Activated naive CD8-positive, alpha-beta T cell treated with anti-CD3 and anti-CD28 coated beads, Interleukin-2, amount 10 ng/mL, durations not matched to agents 7 days and 5 days (primary cell): Measurements from ENCODE around the gene POLDIP3. TPM values are rescaled to one million over a fixed set of nuclear protein-coding genes. Genes with fewer than 3 reads are reported as not detected.
A peak's percentile ranks its signal among the peaks of the same experiment; 100 is the strongest.
"Not testable (repeated sequence)": the region's sequence is repeated elsewhere in the genome, so short reads cannot be mapped to it uniquely, and the experiment has no call there.

Experiments used
- ATAC-seq: fragments of 150-1000 bp; cut with Tn5 transposase; one replicate; pipeline ENCODE4 v1.10.0; 2021; ENCODE audit warnings: low read depth, moderate library complexity
- POLR2A ChIA-PET: fragments of 350-600 bp; sonication (Branson Sonifier 250); formaldehyde crosslinking; loops from one replicate; lab custom pipeline; 2021; ENCODE audit warnings: antibody characterized with exemption; lab: Charles Lee
- DNase-seq: peaks from one replicate; pipeline ENCODE4 v3.0.0; 2021
- H3K27ac Mint-ChIP-seq: one replicate; pipeline ENCODE4 v1.8.0; 2022; ENCODE audit warnings: mild to moderate bottlenecking, mixed read lengths
- H3K27me3 Mint-ChIP-seq: one replicate; pipeline ENCODE4 v1.8.0; 2022; ENCODE audit warnings: mild to moderate bottlenecking, moderate library complexity, mixed read lengths
- H3K36me3 Mint-ChIP-seq: one replicate; pipeline ENCODE4 v1.8.0; 2021; ENCODE audit warnings: mild to moderate bottlenecking, mixed read lengths
- H3K4me1 Mint-ChIP-seq: one replicate; pipeline ENCODE4 v1.8.0; 2021; ENCODE audit warnings: mixed read lengths
- H3K4me3 Mint-ChIP-seq: one replicate; pipeline ENCODE4 v1.8.0; 2022; ENCODE audit warnings: mild to moderate bottlenecking, moderate library complexity, mixed read lengths
- H3K9me3 Mint-ChIP-seq: one replicate; pipeline ENCODE4 v1.8.0; 2021; ENCODE audit warnings: mixed read lengths
- total RNA-seq, 2 experiments: library from RNA; stranded (reverse); gene quantifications; one replicate each; pipeline ENCODE4 v1.2.3, GENCODE V29; 2021

POLDIP3 gene
- total RNA-seq, 2 experiments from 2014 or later: 84.7 to 86.0 TPM

- not testable (repeated sequence) for H3K27me3 Mint-ChIP-seq, H3K4me3 Mint-ChIP-seq, H3K27ac Mint-ChIP-seq, H3K9me3 Mint-ChIP-seq, H3K36me3 Mint-ChIP-seq, DNase-seq, H3K4me1 Mint-ChIP-seq, ATAC-seq
- POLR2A ChIA-PET: interaction anchor here (0.7 to 0.8 kb wide), 3 partner anchors 14 to 106 kb away, joined by 3 to 5 read pairs (median 3); no protein-coding TSS in a partner anchor
Observed at GRCh38 chr22:42567950-42568349, 46.7 kb downstream of the POLDIP3 start.

DNA sequence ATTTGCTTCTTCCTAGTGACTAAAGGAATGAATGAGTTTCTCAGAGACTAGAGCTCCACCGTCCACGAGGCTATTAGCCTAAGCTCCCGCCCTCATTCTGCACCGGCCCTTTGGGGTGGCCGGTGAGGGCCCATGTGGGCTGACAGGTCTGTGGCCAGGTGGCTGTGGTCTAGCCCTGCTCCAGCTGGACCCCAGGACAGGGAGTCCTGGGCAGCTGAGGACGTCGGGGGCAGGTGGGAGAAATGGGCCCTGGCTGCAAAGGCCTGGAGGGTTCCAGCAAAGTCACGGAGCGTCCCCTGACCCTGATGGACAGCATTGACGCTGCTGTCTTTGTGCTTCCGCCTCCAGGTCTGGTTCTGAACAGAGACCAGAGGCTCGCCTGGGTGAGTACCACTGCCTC, 48.7 kb downstream of the POLDIP3 start:
- no peaks in the 10 kb centered on the region for H3K27me3 Mint-ChIP-seq
- ATAC-seq (no peak), DNase-seq (no peak)
- no peak overlapping the region for H3K27ac Mint-ChIP-seq
- peaks cover 1% of the 10 kb centered on the region for H3K36me3 Mint-ChIP-seq
- no peak overlapping the region for H3K4me3 Mint-ChIP-seq
- no peaks in the 10 kb centered on the region for H3K9me3 Mint-ChIP-seq
- H3K4me1 Mint-ChIP-seq: peaks cover 5% of the 10 kb centered on the region
- POLR2A ChIA-PET: no interaction called here

- peaks cover 5% of the 10 kb centered on the region for H3K4me1 Mint-ChIP-seq
- POLR2A ChIA-PET: no interaction called here
- H3K36me3 Mint-ChIP-seq: peaks cover 1% of the 10 kb centered on the region
- no peak overlapping the region for H3K4me3 Mint-ChIP-seq
- DNase-seq (no peak), ATAC-seq (no peak)
- no peak overlapping the region for H3K27ac Mint-ChIP-seq
- no peaks in the 10 kb centered on the region for H3K9me3 Mint-ChIP-seq
- no peaks in the 10 kb centered on the region for H3K27me3 Mint-ChIP-seq
Observed at GRCh38 chr22:42564699-42565098, 50.0 kb downstream of the POLDIP3 start.

GRCh38 chr22:42563943-42564342, 50.7 kb downstream of the POLDIP3 start:
- not testable (repeated sequence) for H3K27ac Mint-ChIP-seq, H3K27me3 Mint-ChIP-seq, DNase-seq, H3K4me1 Mint-ChIP-seq, H3K9me3 Mint-ChIP-seq, ATAC-seq, H3K4me3 Mint-ChIP-seq, H3K36me3 Mint-ChIP-seq
- POLR2A ChIA-PET: interaction anchor here (0.7 kb wide), 1 partner anchor 325 kb away, joined by 3 read pairs; no protein-coding TSS in a partner anchor

DNA sequence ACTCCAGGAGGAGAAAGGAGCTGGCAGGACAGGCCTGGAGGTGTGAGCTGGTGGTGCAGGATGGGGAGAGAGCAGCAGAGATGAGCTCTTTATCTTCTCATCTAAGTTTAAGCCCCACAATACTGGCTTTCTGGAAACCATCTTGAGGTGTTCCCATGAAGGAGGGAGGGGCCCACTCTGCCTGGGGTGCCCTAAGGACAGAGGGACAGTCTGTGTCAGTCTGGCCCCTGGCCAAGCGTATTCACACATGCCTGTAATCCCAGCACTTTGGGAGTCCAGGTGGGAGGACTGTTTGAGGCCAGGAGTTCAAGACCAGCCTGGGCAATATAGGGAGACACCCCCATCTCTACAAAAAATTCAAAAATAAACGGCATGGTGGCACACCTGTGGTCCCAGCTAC, 52.0 kb downstream of the POLDIP3 start:
- H3K9me3 Mint-ChIP-seq: no peaks in the 10 kb centered on the region
- ATAC-seq (no peak), DNase-seq (no peak)
- H3K4me3 Mint-ChIP-seq: no peak overlapping the region
- H3K27me3 Mint-ChIP-seq: no peaks in the 10 kb centered on the region
- peak overlapping the region; percentile 60 for H3K27ac Mint-ChIP-seq
- POLR2A ChIA-PET: interaction anchor here (0.7 to 2.0 kb wide), 3 partner anchors 19 to 838 kb away, joined by 4 to 7 read pairs (median 6); partner anchors contain the start of gene POLDIP3
- H3K36me3 Mint-ChIP-seq: peaks cover 1% of the 10 kb centered on the region
- H3K4me1 Mint-ChIP-seq: peaks cover 5% of the 10 kb centered on the region

GRCh38 chr22:42562279-42562678, 52.4 kb downstream of the POLDIP3 start:
- no peak for ATAC-seq
- H3K4me1 Mint-ChIP-seq: peaks cover 5% of the 10 kb centered on the region
- no peak overlapping the region for H3K4me3 Mint-ChIP-seq
- H3K27me3 Mint-ChIP-seq: no peaks in the 10 kb centered on the region
- H3K27ac Mint-ChIP-seq: peak overlapping the region; percentile 60
- H3K9me3 Mint-ChIP-seq: no peaks in the 10 kb centered on the region
- peaks cover 1% of the 10 kb centered on the region for H3K36me3 Mint-ChIP-seq
- POLR2A ChIA-PET: interaction anchor here (0.6 to 2.0 kb wide), 4 partner anchors 20 to 838 kb away, joined by 3 to 7 read pairs (median 5); partner anchors contain the start of gene POLDIP3
- no peak for DNase-seq

DNA sequence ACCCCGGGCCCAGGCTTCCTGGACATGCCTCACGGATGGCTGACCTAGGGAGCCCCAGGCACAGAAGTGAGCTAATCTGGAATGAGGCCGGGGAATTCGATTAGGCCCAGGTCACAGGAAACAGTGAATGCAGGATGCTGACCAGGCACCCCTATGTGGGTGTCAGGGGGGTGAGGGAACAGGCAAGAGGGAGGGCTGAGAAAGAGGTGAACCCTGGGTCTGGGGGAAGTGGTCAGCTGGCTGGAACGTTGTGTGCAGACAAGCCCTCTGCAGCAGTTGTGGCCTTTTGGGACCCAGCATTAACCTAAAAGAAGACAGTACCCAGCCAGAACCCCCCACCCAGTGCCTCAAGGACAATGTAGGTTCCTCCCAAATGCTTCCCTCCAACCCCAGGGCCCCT, 52.8 kb downstream of the POLDIP3 start:
- Mint-ChIP-seq H3K27ac (no peak overlapping the region), H3K27me3 (no peaks in the 10 kb centered on the region), H3K36me3 (peaks cover 1% of the 10 kb centered on the region), H3K4me3 (no peak overlapping the region), H3K9me3 (no peaks in the 10 kb centered on the region), H3K4me1 (peaks cover 5% of the 10 kb centered on the region)
- POLR2A ChIA-PET: interaction anchor here (0.6 to 2.0 kb wide), 3 partner anchors 20 to 56 kb away, joined by 3 to 7 read pairs (median 6); partner anchors contain the start of gene POLDIP3
- ATAC-seq (no peak), DNase-seq (no peak)

- peaks cover 5% of the 10 kb centered on the region for H3K4me1 Mint-ChIP-seq
- no peaks in the 10 kb centered on the region for H3K27me3 Mint-ChIP-seq
- H3K36me3 Mint-ChIP-seq: peaks cover 1% of the 10 kb centered on the region
- POLR2A ChIA-PET: interaction anchor here (2.0 kb wide), 1 partner anchor 54 kb away, joined by 7 read pairs; the partner anchor contains the start of gene POLDIP3
- no peaks in the 10 kb centered on the region for H3K9me3 Mint-ChIP-seq
- ATAC-seq (peak; percentile 38), DNase-seq (no peak)
- H3K27ac Mint-ChIP-seq: peak overlapping the region; percentile 26
- no peak overlapping the region for H3K4me3 Mint-ChIP-seq
Observed at GRCh38 chr22:42560781-42561180, 53.9 kb downstream of the POLDIP3 start.

DNA sequence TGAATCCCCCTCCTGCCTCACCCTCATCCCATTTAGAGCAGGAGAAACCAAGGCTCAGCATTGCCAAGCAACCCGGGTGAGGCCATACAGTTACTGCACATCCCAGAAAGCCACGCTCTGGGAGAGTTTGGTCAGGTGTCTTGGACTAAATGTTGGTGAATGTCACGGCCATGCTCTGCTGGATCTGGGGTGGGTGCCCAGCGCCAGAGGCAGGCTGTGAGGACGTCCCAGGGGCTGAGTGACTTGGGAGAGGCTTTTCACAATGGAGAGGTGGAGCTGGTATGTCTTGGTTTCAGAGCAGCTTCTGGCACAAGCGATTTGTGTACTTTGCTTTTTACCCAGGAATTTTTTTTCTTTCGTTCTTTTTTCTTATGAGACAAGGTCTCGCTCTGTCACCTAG, 54.3 kb downstream of the POLDIP3 start:
- H3K27ac Mint-ChIP-seq: no peak overlapping the region
- H3K4me3 Mint-ChIP-seq: no peak overlapping the region
- DNase-seq (no peak), ATAC-seq (no peak)
- POLR2A ChIA-PET: no interaction called here
- H3K9me3 Mint-ChIP-seq: no peaks in the 10 kb centered on the region
- peaks cover 1% of the 10 kb centered on the region for H3K36me3 Mint-ChIP-seq
- H3K27me3 Mint-ChIP-seq: no peaks in the 10 kb centered on the region
- peaks cover 5% of the 10 kb centered on the region for H3K4me1 Mint-ChIP-seq

DNA sequence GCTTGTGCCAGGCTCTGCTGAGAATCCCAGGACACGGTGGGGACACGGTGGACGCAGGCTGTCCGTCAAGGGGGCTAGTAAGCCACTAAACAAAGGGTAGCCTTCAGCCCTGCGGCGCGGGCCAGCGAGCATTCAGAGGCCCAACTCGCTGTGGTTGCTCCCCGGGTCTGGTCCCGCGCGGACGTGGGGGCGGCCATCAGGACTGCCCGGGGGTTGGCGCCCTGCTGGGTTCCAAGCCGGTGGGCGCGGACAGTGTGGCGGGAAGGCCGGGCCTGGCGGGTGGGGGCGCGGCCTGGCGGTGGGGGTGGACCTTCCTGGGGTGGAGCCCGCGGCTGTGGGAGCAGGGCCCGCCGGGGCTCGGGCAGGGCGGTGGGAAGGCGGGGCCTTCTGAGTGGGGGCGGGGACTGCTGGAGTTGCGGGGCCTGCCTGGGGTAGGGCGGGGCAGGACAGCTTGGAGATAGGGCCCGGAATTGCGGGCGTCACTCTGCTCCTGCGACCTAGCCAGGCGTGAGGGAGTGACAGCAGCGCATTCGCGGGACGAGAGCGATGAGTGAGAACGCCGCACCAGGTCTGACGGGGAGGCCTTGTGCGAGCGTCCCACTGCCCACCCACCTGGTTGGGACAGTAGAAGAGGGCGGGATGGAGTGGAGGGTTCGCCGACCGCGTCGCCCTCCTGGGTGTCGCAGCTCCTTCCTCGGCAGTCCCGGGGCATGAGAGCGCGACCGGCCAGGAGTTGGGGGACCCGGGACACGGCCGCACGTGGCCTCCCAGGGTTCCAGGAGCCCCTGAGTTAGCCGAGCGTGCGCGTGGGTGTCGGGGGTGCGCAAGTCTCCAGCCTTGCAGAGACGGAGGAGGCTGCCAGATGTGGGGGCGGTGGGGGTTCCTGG, 61.0 kb downstream of the POLDIP3 start, which contains the start of gene SERHL2:
TSS of gene SERHL2 (plus strand) at position 482 of the 887 bp plus-strand sequence. CDS start at position 547, 65 bp downstream.
- H3K27ac Mint-ChIP-seq: peak within 1 kb of the TSS; percentile 75
- no peaks in the 10 kb centered on the region for H3K36me3 Mint-ChIP-seq
- peak; percentile 95 for ATAC-seq
- H3K4me1 Mint-ChIP-seq: peaks cover 17% of the 10 kb centered on the region
- peak; percentile 92 for DNase-seq
- no peaks in the 10 kb centered on the region for H3K9me3 Mint-ChIP-seq
- POLR2A ChIA-PET: no interaction called here
- H3K4me3 Mint-ChIP-seq: peak within 1 kb of the TSS; percentile 82
- H3K27me3 Mint-ChIP-seq: no peaks in the 10 kb centered on the region

GRCh38 chr22:42552294-42552647, 62.4 kb downstream of the POLDIP3 start:
- H3K9me3 Mint-ChIP-seq, H3K36me3 Mint-ChIP-seq, POLR2A ChIA-PET, H3K27me3 Mint-ChIP-seq, ATAC-seq, DNase-seq: not testable (repeated sequence)
- peak overlapping the region; percentile 73 for H3K4me3 Mint-ChIP-seq
- peak overlapping the region; percentile 87 for H3K27ac Mint-ChIP-seq
- peaks cover 17% of the 10 kb centered on the region for H3K4me1 Mint-ChIP-seq

DNA sequence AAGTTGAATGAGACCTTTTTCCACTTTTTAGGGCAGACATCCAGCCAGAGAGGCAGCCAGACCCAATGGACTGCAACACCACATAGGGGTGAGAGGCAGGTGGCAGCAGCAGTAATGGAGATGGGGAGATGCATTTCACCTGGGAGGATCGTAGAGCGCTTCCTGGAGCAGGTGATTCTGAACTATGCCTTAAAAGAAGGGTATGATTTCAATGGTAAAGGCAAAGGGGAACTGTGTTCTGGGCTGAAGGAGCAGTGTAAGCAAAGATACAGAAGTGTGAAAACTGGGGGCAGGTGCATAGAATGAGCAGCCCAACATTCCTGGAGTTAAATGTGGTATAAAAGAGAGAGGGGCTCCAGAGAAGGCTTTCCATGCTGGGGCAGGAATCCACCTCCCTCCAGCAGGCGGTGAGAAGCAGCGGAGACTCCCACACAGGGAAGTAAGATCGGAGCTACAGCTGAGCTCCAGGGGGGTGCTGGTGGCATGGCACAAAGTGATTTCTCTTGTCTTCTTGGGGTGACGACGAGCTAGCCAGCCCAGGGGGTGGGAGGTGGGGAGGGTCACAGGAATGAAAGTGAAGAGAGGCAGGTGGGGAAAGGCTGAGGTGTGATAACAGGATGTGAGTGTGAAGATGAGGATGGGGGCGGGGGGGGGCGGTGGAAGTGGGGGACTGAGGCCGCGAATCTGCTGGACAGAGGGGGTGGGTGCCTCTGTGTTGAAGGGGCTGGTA, 65.2 kb downstream of the POLDIP3 start:
- no peak overlapping the region for H3K27ac Mint-ChIP-seq
- H3K36me3 Mint-ChIP-seq: no peaks in the 10 kb centered on the region
- H3K4me1 Mint-ChIP-seq: peaks cover 17% of the 10 kb centered on the region
- no peak overlapping the region for H3K4me3 Mint-ChIP-seq
- H3K27me3 Mint-ChIP-seq: no peaks in the 10 kb centered on the region
- DNase-seq (no peak), ATAC-seq (no peak)
- POLR2A ChIA-PET: interaction anchor here (1.9 kb wide), 1 partner anchor 65 kb away, joined by 7 read pairs; the partner anchor contains the start of gene POLDIP3
- H3K9me3 Mint-ChIP-seq: no peaks in the 10 kb centered on the region
